ENCODE data around the gene SCFD2.

The SCFD2 gene

DNA sequence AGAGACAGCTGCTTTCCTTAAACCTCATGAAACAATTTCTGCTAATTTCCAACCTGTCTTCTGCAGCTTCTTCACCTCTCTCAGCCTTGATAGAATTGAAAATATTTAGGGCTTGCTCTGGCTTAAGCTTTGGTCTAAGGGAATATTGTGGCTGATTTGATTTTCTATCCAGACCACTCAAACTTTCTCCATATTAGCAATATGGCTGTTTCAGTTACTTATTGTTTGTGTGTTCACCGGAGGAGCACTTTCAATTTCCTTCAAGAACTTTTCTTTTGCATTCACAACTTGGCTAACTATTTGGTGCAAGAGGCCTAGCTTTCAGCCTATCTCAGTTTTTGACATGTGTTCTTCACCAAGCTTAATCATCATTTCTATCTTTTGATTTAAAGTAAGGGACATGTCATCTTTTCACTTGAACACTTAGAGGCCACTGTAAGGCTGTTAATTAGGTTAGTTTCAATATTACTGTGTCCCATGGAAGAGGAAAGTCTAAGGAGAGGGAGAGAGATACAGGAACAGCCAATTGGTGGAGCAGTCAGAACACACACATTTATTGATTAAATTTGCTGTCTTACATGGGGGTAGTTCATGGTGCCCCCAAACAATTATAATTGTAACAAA, 290.6 kb downstream of the SCFD2 start:
- H3K4me1 Mint-ChIP-seq = peaks cover 6% of the 10 kb centered on the region
- H3K36me3 Mint-ChIP-seq (ENCODE audit: low read depth) = no peaks in the 10 kb centered on the region
- H3K27me3 Mint-ChIP-seq (ENCODE audit: low read depth, poor library complexity) = no peaks in the 10 kb centered on the region
- no peak overlapping the region for H3K4me3 Mint-ChIP-seq
- H3K9me3 Mint-ChIP-seq = no peaks in the 10 kb centered on the region
- no peak for TF ChIP-seq CTCF (IDR thresholded peaks at IDR 0.05)
- no peak for DNase-seq
- H3K27ac Mint-ChIP-seq = no peak overlapping the region

DNA sequence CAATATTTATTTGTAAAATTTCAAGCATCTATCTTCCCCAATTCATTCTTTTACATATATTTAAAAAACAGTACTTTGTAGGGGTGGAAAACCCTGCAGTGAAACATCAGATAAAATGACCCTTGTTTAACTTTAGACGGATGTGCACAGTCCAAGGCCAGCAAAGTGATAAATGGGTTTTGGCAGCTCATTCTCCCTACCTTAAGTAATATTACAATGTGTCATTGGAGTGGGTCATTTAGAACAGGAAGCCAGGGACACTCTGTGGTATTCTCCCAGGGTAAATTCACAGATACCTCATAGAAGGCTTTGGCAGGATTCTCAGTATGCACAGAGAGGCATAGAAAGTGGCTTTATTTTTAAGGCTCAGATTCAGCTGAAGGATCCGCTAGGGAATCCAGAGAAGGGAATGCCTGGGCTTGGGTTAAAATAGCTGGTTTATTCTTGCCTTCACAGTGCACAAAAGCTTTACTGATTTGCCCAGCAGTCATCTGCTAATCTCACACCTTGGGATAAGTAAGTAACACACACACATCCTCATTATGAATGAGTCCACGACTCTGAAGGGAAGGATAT, 297.0 kb downstream of the SCFD2 start:
- H3K9me3 Mint-ChIP-seq = peaks cover 3% of the 10 kb centered on the region
- H3K36me3 Mint-ChIP-seq (ENCODE audit: low read depth) = no peaks in the 10 kb centered on the region
- H3K4me3 Mint-ChIP-seq = no peak overlapping the region
- no peak for DNase-seq
- no peaks in the 10 kb centered on the region for H3K27me3 Mint-ChIP-seq (ENCODE audit: low read depth, poor library complexity)
- TF ChIP-seq CTCF (IDR thresholded peaks at IDR 0.05) = no peak
- no peak overlapping the region for H3K27ac Mint-ChIP-seq
- H3K4me1 Mint-ChIP-seq = no peaks in the 10 kb centered on the region

DNA sequence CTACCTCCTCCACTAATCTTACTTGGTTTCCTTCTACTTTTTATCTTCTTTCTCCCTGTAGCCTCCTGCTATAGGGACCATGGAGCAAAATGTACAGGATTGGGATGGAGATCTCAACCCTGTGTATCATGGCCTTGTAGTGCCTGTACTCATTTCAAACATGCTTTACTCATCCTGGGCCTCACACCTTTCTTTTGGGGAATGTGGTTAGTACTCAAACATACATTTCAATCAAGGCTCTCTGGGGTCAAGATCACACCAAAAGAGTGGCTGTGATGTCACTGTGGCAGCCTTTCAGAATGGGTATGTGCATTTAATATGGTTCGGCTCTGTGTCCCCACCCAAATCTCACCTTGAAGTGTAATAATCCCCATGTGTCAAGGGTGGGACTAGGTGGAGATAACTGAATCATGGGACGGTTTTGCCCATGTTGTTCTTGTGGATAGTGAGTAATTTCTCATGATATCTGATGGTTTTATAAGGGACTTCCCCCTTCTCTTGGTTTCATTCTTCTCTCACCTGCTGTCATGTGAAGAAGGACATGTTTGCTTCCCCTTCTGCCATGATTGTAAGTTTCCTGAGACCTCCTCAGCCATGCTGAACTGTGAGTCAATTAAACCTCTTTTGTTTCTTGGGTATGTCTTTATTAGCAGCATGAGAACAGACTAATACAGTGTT, 298.6 kb downstream of the SCFD2 start:
- no peak for DNase-seq
- Mint-ChIP-seq H3K9me3 (peaks cover 3% of the 10 kb centered on the region), H3K4me1 (no peaks in the 10 kb centered on the region), H3K4me3 (no peak overlapping the region), H3K27ac (no peak overlapping the region), H3K36me3 (ENCODE audit: low read depth) (no peaks in the 10 kb centered on the region), H3K27me3 (ENCODE audit: low read depth, poor library complexity) (no peaks in the 10 kb centered on the region)
- no peak for TF ChIP-seq CTCF (IDR thresholded peaks at IDR 0.05)

GRCh38 chr4:53066155-53066554, 299.7 kb downstream of the SCFD2 start:
- H3K4me3 Mint-ChIP-seq = no peak overlapping the region
- H3K9me3 Mint-ChIP-seq = peaks cover 3% of the 10 kb centered on the region
- H3K36me3 Mint-ChIP-seq (ENCODE audit: low read depth) = no peaks in the 10 kb centered on the region
- no peak for DNase-seq
- H3K27ac Mint-ChIP-seq = no peak overlapping the region
- TF ChIP-seq CTCF (IDR thresholded peaks at IDR 0.05) = no peak
- H3K27me3 Mint-ChIP-seq (ENCODE audit: low read depth, poor library complexity) = no peaks in the 10 kb centered on the region
- peaks cover 5% of the 10 kb centered on the region for H3K4me1 Mint-ChIP-seq

GRCh38 chr4:53064609-53065008, 301.3 kb downstream of the SCFD2 start:
- Mint-ChIP-seq H3K4me1 (peaks cover 5% of the 10 kb centered on the region), H3K36me3 (ENCODE audit: low read depth) (no peaks in the 10 kb centered on the region), H3K4me3 (no peak overlapping the region), H3K27me3 (ENCODE audit: low read depth, poor library complexity) (no peaks in the 10 kb centered on the region), H3K9me3 (peaks cover 3% of the 10 kb centered on the region), H3K27ac (no peak overlapping the region)
- TF ChIP-seq CTCF (IDR thresholded peaks at IDR 0.05) = no peak
- no peak for DNase-seq

All from nephron progenitor cell (in vitro differentiated cells).